ENCODE results near the gene L3HYPDH.

Gene L3HYPDH

DNA sequence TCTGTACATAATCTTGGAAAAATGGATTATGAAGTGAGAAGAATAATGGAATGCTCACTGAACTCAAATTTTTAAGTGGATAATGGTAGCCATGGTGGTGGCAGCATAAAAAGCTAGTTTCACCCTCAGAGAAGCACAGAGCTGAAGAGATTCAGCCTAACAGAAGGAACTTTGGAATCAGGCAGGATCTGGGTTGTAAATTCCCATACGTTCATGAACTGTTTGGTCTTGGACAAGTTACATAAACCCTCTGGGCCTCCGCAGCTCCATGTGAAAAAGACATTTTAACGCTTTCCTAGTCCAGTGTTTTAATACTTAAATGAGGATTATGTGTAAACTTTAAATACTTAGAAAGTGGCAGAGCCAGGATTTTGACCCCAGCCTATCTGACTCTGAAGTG, 26.8 kb upstream of the L3HYPDH start:
- H3K4me3 ChIP-seq (ENCODE audit: low read length), result no peak overlapping the region
- TF ChIP-seq, protein P1, sequence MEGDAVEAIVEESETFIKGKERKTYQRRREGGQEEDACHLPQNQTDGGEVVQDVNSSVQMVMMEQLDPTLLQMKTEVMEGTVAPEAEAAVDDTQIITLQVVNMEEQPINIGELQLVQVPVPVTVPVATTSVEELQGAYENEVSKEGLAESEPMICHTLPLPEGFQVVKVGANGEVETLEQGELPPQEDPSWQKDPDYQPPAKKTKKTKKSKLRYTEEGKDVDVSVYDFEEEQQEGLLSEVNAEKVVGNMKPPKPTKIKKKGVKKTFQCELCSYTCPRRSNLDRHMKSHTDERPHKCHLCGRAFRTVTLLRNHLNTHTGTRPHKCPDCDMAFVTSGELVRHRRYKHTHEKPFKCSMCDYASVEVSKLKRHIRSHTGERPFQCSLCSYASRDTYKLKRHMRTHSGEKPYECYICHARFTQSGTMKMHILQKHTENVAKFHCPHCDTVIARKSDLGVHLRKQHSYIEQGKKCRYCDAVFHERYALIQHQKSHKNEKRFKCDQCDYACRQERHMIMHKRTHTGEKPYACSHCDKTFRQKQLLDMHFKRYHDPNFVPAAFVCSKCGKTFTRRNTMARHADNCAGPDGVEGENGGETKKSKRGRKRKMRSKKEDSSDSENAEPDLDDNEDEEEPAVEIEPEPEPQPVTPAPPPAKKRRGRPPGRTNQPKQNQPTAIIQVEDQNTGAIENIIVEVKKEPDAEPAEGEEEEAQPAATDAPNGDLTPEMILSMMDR (IDR thresholded peaks at IDR 0.05; ENCODE audit: insufficient read depth, low read depth, low read length, missing control alignments), result no peak
- no peak for DNase-seq (ENCODE audit: low read depth)

DNA sequence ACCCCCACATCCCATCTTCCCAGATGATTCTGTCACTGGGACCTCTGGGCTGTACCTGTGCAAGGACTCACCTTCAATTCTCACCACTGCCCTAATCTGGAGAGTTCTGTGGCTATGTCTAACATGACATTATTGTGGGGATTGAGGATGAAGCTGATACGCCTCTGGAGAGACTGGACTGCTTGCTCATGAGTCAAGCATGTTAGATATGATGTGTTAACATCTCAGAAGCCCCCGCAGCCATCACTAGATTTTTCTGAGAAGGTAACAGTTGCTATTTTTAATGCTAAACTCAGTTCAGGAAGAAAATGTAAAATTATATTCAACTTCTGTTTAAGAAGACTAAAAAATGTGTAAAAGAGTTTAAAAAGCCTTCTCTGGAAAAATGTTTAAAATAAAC, 25.8 kb upstream of the L3HYPDH start:
- DNase-seq (ENCODE audit: low read depth), result no peak
- TF ChIP-seq, protein P1 (IDR thresholded peaks at IDR 0.05; ENCODE audit: insufficient read depth, low read depth, low read length, missing control alignments), result no peak
- no peak overlapping the region for H3K4me3 ChIP-seq (ENCODE audit: low read length)

DNA sequence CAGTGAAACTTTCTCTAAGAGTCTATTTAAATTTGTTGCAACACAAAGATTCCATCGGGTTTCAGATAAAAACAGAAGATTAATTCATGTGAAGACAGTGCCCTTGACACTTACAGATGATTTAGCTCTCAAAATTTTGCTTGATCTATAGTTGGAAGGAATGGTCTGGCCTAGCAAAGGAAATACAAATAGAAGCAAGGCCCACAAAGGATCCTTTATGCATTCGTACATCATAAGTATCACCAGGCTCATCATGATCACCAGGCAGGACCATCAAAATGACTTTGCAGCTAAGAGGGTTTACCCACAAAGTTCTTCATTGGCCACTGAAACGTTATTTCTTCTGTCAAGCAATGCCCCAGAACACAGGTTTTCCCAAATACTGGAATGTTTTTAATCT, 24.9 kb upstream of the L3HYPDH start:
- TF ChIP-seq, protein P1 (IDR thresholded peaks at IDR 0.05; ENCODE audit: insufficient read depth, low read depth, low read length, missing control alignments), result no peak
- no peak for DNase-seq (ENCODE audit: low read depth)
- H3K4me3 ChIP-seq (ENCODE audit: low read length), result no peak overlapping the region

DNA sequence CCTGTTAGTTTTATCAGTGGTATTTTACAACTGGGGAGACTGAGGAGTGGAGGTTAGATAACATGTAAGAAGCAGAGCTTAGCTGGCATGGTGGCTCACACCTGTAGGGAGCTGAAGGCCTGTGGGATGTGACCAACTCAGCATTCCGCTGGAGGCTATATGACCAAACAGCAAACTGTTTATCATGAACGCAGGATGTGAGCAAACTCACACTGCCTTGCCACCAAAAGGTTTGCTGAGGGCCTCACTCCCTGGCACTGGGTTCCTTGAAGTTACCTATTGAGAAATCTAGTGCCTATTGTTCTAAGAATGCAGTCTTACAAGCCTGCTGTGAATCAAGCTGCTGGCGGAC, 23.5 kb upstream of the L3HYPDH start:
- TF ChIP-seq, protein P1 (IDR thresholded peaks at IDR 0.05; ENCODE audit: insufficient read depth, low read depth, low read length, missing control alignments), result no peak
- H3K4me3 ChIP-seq (ENCODE audit: low read length), result no peak overlapping the region

DNA sequence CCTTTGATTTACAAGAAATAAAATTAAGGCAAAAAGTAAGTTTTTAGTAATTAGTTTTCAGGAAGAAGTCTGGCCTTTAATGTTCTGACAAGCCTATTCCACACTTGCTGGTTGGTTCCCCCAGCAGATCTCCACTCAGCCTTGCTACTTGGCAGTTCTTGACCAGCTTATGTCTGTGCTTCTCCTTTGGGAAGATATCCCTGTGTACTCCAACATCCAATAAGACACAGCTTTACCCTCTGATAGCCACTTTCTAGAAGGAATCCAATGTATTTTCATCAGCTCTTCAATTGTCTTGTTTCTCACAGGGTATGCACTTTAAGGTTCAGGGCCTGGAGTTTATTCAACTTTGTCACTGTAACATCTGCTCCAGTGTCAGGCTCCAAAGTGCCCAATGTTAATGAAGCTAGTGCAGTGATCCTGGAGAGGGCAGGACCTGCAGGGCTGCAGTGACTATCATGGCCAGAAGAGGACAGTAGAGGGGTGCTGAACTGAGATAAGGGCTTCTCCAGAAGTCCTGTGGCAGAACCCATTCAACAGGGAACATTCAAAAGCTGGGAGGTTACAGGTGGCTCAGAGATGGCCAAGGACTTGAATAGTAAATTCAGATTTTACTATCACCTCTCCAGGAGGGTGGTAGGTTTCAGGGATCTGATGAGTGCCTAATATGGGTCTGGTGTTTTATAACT, 23.0 kb upstream of the L3HYPDH start:
- DNase-seq (ENCODE audit: low read depth), result peak; percentile 69
- no peak overlapping the region for H3K4me3 ChIP-seq (ENCODE audit: low read length)
- TF ChIP-seq, protein P1 (IDR thresholded peaks at IDR 0.05; ENCODE audit: insufficient read depth, low read depth, low read length, missing control alignments), result peak; percentile 99

More for the DNA sequence above, 23.5 kb upstream of the L3HYPDH start:
- peak; percentile 90 for DNase-seq (ENCODE audit: low read depth)

DNA sequence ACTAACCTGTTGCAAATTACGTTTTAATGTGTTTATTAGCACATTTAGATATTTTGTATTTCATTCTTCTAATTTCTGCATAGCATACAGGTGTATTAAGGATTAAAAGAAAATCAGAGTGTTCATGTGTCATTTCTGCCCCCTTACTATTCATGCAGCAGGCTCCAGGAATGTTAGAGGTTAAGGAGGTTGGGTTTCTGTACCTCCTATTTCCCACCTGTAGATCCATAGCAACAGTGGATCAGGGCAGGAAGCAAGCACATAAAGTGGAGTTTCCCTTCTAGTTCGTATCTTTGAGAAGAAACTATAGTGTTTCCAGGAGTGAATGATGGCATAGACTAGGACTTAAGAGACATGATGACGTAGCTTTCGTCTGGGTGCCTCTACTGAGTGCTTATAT, 19.0 kb upstream of the L3HYPDH start:
- no peak for DNase-seq (ENCODE audit: low read depth)
- H3K4me3 ChIP-seq (ENCODE audit: low read length), result no peak overlapping the region
- TF ChIP-seq, protein P1 (IDR thresholded peaks at IDR 0.05; ENCODE audit: insufficient read depth, low read depth, low read length, missing control alignments), result no peak

DNA sequence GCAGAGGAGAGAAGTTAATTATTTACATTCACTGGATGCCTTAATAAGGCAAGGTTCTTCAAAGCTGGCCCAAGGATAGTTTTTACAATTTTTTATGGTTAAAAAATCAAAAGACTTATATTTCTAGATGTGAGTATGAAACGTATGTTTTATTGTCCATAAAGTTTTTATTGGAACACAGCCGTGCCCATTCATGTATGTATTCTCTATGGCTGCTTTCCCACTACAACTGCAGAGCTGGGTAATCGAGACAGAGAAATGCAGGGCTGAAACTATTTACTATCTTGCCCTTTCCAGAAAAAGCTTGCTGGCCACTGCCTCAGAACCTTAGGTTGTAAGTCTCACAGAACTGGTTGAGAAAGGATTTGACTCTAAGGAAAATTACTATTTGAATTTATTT, 16.5 kb upstream of the L3HYPDH start:
- TF ChIP-seq, protein P1 (IDR thresholded peaks at IDR 0.05; ENCODE audit: insufficient read depth, low read depth, low read length, missing control alignments), result no peak
- H3K4me3 ChIP-seq (ENCODE audit: low read length), result no peak overlapping the region
- no peak for DNase-seq (ENCODE audit: low read depth)
